Parathyroid adenoma (tissue), 2 donors: ENCODE measurements around the gene RIN3.

Experiments used
- H2AFZ ChIP-seq: fragments of 300-600 bp; sonication (generic); one replicate; pipeline ENCODE4 v1.7.0; 2017; ENCODE audit warnings: antibody characterized with exemption, mild to moderate bottlenecking
- H3K27ac ChIP-seq: fragments of 300-600 bp; sonication (generic); one replicate; pipeline ENCODE4 v1.7.0; 2017
- H3K27me3 ChIP-seq: fragments of 300-600 bp; sonication (generic); one replicate; pipeline ENCODE4 v1.7.0; 2017; ENCODE audit warnings: low read length; ENCODE audit not compliant: control insufficient read depth, insufficient read depth
- H3K36me3 ChIP-seq: fragments of 300-600 bp; sonication (generic); one replicate; pipeline ENCODE4 v1.7.0; 2017; ENCODE audit warnings: low read length; ENCODE audit not compliant: control insufficient read depth, insufficient read depth
- H3K4me1 ChIP-seq: fragments of 300-600 bp; sonication (generic); one replicate; pipeline ENCODE4 v1.7.0; 2017; ENCODE audit warnings: control low read depth
- H3K4me2 ChIP-seq: fragments of 300-600 bp; sonication (generic); one replicate; pipeline ENCODE4 v1.7.0; 2017; ENCODE audit warnings: low read length
- H3K4me3 ChIP-seq: fragments of 300-600 bp; sonication (generic); one replicate; pipeline ENCODE4 v1.7.0; 2017; ENCODE audit warnings: low read depth, low read length
- H3K79me2 ChIP-seq: fragments of 300-600 bp; sonication (generic); one replicate; pipeline ENCODE4 v1.7.0; 2017; ENCODE audit warnings: control low read depth
- H3K9ac ChIP-seq: fragments of 300-600 bp; sonication (generic); one replicate; pipeline ENCODE4 v1.7.0; 2017; ENCODE audit warnings: mild to moderate bottlenecking
- H3K9me3 ChIP-seq: fragments of 300-600 bp; sonication (generic); one replicate; pipeline ENCODE4 v1.7.0; 2017; ENCODE audit warnings: low read length; ENCODE audit not compliant: control insufficient read depth
- TF ChIP-seq, protein P1 (sequence below): fragments of 300-600 bp; sonication (generic); IDR thresholded peaks from one replicate; pipeline ENCODE4 v1.7.0; 2017; ENCODE audit warnings: antibody characterized with exemption, mild to moderate bottlenecking
- donor health status: primary hyperparathyroidism.

The RIN3 gene

DNA sequence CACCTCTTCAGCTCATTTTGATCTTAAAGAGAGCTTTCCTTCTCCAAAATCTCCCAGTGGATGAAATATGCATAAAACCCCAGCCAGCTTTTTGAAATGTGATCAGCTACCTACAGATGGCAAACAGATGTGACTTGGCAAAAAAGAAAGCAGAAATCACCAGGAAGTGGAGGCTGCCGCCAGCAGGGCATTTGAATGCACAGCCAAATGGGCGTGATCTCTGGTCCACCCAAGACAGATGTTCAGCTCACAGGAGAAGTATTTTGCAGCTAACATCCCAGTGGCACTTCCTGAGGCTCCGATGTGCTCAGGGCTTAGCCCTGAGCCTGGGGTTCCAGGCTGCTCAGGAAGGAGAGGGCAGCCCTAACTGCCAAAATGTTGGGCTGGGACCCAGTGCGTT lies 156.6 kb downstream of the RIN3 start:
- no peak overlapping the region for H3K4me2 ChIP-seq
- H3K36me3 ChIP-seq = no peaks in the 10 kb centered on the region
- TF ChIP-seq, protein P1, sequence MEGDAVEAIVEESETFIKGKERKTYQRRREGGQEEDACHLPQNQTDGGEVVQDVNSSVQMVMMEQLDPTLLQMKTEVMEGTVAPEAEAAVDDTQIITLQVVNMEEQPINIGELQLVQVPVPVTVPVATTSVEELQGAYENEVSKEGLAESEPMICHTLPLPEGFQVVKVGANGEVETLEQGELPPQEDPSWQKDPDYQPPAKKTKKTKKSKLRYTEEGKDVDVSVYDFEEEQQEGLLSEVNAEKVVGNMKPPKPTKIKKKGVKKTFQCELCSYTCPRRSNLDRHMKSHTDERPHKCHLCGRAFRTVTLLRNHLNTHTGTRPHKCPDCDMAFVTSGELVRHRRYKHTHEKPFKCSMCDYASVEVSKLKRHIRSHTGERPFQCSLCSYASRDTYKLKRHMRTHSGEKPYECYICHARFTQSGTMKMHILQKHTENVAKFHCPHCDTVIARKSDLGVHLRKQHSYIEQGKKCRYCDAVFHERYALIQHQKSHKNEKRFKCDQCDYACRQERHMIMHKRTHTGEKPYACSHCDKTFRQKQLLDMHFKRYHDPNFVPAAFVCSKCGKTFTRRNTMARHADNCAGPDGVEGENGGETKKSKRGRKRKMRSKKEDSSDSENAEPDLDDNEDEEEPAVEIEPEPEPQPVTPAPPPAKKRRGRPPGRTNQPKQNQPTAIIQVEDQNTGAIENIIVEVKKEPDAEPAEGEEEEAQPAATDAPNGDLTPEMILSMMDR = no peak
- no peak overlapping the region for H3K9ac ChIP-seq
- no peaks in the 10 kb centered on the region for H3K27me3 ChIP-seq
- H3K27ac ChIP-seq = no peak overlapping the region
- no peak overlapping the region for H3K4me3 ChIP-seq
- no peaks in the 10 kb centered on the region for H3K9me3 ChIP-seq
- H2AFZ ChIP-seq = no peak overlapping the region
- no peaks in the 10 kb centered on the region for H3K79me2 ChIP-seq
- no peaks in the 10 kb centered on the region for H3K4me1 ChIP-seq

DNA sequence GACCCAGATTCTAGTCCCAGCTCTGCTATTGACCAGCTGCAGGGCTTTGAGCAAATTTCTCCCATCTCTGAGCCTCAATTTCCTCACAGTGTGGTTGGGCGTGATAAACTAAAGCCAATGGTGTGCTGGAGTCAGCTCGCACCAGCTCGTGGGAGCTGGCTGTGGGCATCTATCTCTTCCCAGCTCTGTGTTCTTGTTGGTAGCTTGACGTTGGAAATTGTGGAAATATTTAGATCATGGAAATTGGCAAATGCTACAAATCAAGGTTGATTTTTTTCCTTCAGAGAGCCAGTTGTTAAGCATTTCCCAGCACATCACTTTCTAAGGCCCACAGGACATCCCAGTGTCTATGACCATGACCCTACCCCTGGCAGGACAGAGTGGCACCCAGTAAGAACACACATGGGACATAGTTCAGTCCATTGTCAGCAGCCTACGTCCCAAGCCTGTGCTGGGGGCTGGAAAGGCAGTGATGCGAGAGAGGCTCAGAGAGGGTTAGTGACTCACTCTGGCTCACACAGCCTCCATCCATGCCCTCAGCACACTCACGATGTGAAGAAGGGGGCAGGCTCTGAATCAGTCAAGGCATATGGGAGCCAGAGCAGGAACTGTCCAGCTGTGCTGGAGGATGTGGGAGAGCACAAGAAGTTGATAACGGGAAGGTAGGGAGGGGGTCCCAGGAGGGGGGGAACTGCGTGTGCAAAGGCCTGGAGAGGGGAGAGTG lies 157.2 kb downstream of the RIN3 start:
- Histone ChIP-seq H3K9me3 (no peaks in the 10 kb centered on the region), H3K4me3 (no peak overlapping the region), H3K36me3 (no peaks in the 10 kb centered on the region), H3K27me3 (no peaks in the 10 kb centered on the region), H2AFZ (no peak overlapping the region), H3K4me2 (no peak overlapping the region), H3K4me1 (no peaks in the 10 kb centered on the region), H3K9ac (no peak overlapping the region), H3K27ac (no peak overlapping the region), H3K79me2 (no peaks in the 10 kb centered on the region)
- TF ChIP-seq, protein P1 = no peak

DNA sequence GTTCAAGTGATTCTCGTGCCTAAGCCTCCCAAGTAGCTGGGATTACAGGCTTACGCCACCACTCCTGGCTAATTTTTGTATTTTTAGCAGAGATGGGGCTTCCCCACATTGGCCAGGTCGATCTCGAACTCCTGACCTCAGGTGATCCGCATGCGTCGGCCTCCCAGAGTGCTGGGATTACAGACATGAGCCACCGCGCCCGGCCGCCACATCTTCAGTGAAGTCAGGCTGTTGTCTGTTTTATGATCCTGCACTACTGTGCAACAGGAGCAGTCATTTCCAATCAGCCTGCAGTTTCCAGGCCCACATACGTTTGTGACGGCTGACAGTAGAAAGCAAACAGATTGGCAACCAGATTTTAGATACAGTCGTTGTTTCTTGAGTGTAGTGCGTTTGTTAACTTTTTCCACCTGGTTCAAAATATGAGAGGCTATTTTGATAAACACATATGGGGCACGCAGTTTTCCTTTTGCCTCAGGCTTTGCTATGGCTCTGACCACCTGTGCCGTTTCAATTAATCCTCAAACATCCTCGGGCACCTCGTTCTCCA lies 160.1 kb downstream of the RIN3 start:
- Histone ChIP-seq H2AFZ (no peak overlapping the region), H3K27me3 (no peaks in the 10 kb centered on the region), H3K4me3 (no peak overlapping the region), H3K9me3 (no peaks in the 10 kb centered on the region), H3K4me2 (no peak overlapping the region), H3K79me2 (no peaks in the 10 kb centered on the region), H3K9ac (no peak overlapping the region), H3K27ac (no peak overlapping the region), H3K36me3 (no peaks in the 10 kb centered on the region), H3K4me1 (no peaks in the 10 kb centered on the region)
- TF ChIP-seq, protein P1 = no peak

DNA sequence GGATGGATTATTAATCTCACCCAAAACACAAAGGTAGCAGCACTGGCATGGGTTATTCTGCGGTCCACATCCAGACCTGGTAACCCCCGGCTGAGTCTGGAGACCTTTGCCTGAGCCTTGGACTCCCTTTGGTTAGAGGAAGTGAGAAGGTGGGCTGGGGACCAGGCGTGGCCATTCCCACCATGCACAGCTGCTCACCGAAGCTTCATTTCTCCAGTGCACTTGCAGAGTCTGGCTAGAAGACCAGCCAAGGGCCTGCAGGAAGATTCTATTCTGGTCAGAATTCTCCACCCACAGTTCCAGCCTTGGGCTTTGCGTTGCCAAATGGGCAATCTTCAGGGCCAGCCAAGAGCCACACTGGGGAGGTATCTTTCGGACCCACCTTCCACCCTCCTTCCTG lies 161.8 kb downstream of the RIN3 start:
- H3K36me3 ChIP-seq = no peaks in the 10 kb centered on the region
- H3K79me2 ChIP-seq = no peaks in the 10 kb centered on the region
- no peak overlapping the region for H3K4me2 ChIP-seq
- no peak overlapping the region for H2AFZ ChIP-seq
- H3K9ac ChIP-seq = no peak overlapping the region
- H3K4me1 ChIP-seq = no peaks in the 10 kb centered on the region
- no peak overlapping the region for H3K27ac ChIP-seq
- H3K27me3 ChIP-seq = no peaks in the 10 kb centered on the region
- TF ChIP-seq, protein P1 = no peak
- H3K9me3 ChIP-seq = no peaks in the 10 kb centered on the region
- H3K4me3 ChIP-seq = no peak overlapping the region

DNA sequence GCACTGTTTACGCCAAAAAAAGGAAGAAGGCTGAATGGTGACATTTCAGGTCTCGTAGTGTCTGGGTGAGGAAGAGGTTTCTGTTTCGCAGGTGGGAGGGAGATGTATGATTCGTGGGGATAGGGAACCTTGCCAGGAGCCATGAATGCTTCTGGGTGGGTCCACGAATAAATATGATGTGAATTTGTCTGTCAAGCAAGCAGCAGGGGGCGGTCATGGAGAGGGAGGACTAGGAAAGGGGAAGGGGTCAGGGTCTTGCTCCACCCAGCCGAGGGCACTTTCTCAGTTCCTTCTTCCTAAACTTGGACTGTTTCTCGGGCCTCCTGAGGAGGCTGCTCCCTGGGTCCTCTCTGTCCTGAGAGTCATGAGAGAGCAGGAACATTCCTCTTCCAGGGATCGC lies 162.4 kb downstream of the RIN3 start:
- H3K4me2 ChIP-seq = no peak overlapping the region
- no peak overlapping the region for H3K9ac ChIP-seq
- no peak overlapping the region for H3K4me3 ChIP-seq
- H3K4me1 ChIP-seq = no peaks in the 10 kb centered on the region
- H2AFZ ChIP-seq = no peak overlapping the region
- H3K9me3 ChIP-seq = no peaks in the 10 kb centered on the region
- no peaks in the 10 kb centered on the region for H3K27me3 ChIP-seq
- TF ChIP-seq, protein P1 = no peak
- H3K27ac ChIP-seq = no peak overlapping the region
- no peaks in the 10 kb centered on the region for H3K79me2 ChIP-seq
- H3K36me3 ChIP-seq = no peaks in the 10 kb centered on the region
